ENCODE data around the gene TEX12.
A peak's percentile ranks its signal among the peaks of the same experiment; 100 is the strongest.

TEX12 gene

GRCh38 chr11:112156956-112157766 lies 10.0 kb upstream of the TEX12 start:
- Histone ChIP-seq H3K9me3 (ENCODE audit: insufficient read depth, low read depth, low read length) (no peaks in the 10 kb centered on the region), H3K9ac (ENCODE audit: low read length) (no peak overlapping the region), H3K79me1 (ENCODE audit: low read length) (no peaks in the 10 kb centered on the region), H4K91ac (ENCODE audit: low read depth, low read length) (no peak overlapping the region), H4K12ac (ENCODE audit: low read depth, low read length) (no peak overlapping the region), H2BK120ac (ENCODE audit: insufficient read depth, low read length, poor library complexity) (no peak overlapping the region), H2AFZ (ENCODE audit: insufficient read depth, low read length, poor library complexity) (no peak overlapping the region), H3K4me3 (ENCODE audit: low read depth, low read length) (no peak overlapping the region), H3K79me2 (ENCODE audit: control insufficient read depth, insufficient read depth, low read length, poor library complexity) (no peaks in the 10 kb centered on the region), H3K27ac (ENCODE audit: low read depth, low read length) (no peak overlapping the region), H4K8ac (ENCODE audit: low read depth, low read length) (no peak overlapping the region), H3K18ac (ENCODE audit: low read length) (no peak overlapping the region), H2BK12ac (ENCODE audit: low read length) (no peak overlapping the region), H3K14ac (ENCODE audit: low read length) (no peak overlapping the region), H3K23ac (ENCODE audit: low read length) (no peak overlapping the region), H3K4ac (ENCODE audit: low read depth, low read length) (no peak overlapping the region), H3K4me1 (ENCODE audit: control insufficient read depth in 1 of 2, insufficient read depth in 2 of 2, low read length in 2 of 2) (no peaks in the 10 kb centered on the region), H3K36me3 (ENCODE audit: control insufficient read depth in 1 of 2, insufficient read depth in 2 of 2, low read length in 2 of 2) (no peaks in the 10 kb centered on the region), H3K27me3 (ENCODE audit: insufficient read depth, low read length) (no peaks in the 10 kb centered on the region), H2BK5ac (ENCODE audit: low read depth, low read length, poor library complexity) (no peak overlapping the region), H2AK5ac (ENCODE audit: low read length) (no peak overlapping the region), H3K4me2 (ENCODE audit: low read length) (no peak overlapping the region)
- DNase-seq = peak; percentile 61 to 84
- no CpG with 5 or more reads among the region's 4 CpGs for WGBS (ENCODE audit: extremely low coverage, insufficient coverage, insufficient read length)

GRCh38 chr11:112159098-112160065 lies 7.8 kb upstream of the TEX12 start:
- no peak overlapping the region for H3K4me3 ChIP-seq (ENCODE audit: low read depth, low read length)
- H3K9ac ChIP-seq (ENCODE audit: low read length) = no peak overlapping the region
- H4K91ac ChIP-seq (ENCODE audit: low read depth, low read length) = no peak overlapping the region
- no peak overlapping the region for H3K18ac ChIP-seq (ENCODE audit: low read length)
- H3K9me3 ChIP-seq (ENCODE audit: insufficient read depth, low read depth, low read length) = no peaks in the 10 kb centered on the region
- H4K8ac ChIP-seq (ENCODE audit: low read depth, low read length) = no peak overlapping the region
- H4K12ac ChIP-seq (ENCODE audit: low read depth, low read length) = no peak overlapping the region
- no peak overlapping the region for H2AK5ac ChIP-seq (ENCODE audit: low read length)
- no peaks in the 10 kb centered on the region for H3K79me1 ChIP-seq (ENCODE audit: low read length)
- WGBS (ENCODE audit: extremely low coverage, insufficient coverage, insufficient read length) = no CpG with 5 or more reads among the region's 7 CpGs
- no peak overlapping the region for H2AFZ ChIP-seq (ENCODE audit: insufficient read depth, low read length, poor library complexity)
- no peaks in the 10 kb centered on the region for H3K79me2 ChIP-seq (ENCODE audit: control insufficient read depth, insufficient read depth, low read length, poor library complexity)
- H3K23ac ChIP-seq (ENCODE audit: low read length) = no peak overlapping the region
- H2BK5ac ChIP-seq (ENCODE audit: low read depth, low read length, poor library complexity) = no peak overlapping the region
- H3K14ac ChIP-seq (ENCODE audit: low read length) = no peak overlapping the region
- H3K4me2 ChIP-seq (ENCODE audit: low read length) = no peak overlapping the region
- no peak overlapping the region for H2BK120ac ChIP-seq (ENCODE audit: insufficient read depth, low read length, poor library complexity)
- DNase-seq = no peak
- no peaks in the 10 kb centered on the region for H3K4me1 ChIP-seq (ENCODE audit: control insufficient read depth in 1 of 2, insufficient read depth in 2 of 2, low read length in 2 of 2)
- H3K4ac ChIP-seq (ENCODE audit: low read depth, low read length) = no peak overlapping the region
- no peak overlapping the region for H3K27ac ChIP-seq (ENCODE audit: low read depth, low read length)
- no peaks in the 10 kb centered on the region for H3K36me3 ChIP-seq (ENCODE audit: control insufficient read depth in 1 of 2, insufficient read depth in 2 of 2, low read length in 2 of 2)
- H3K27me3 ChIP-seq (ENCODE audit: insufficient read depth, low read length) = no peaks in the 10 kb centered on the region
- H2BK12ac ChIP-seq (ENCODE audit: low read length) = no peak overlapping the region

GRCh38 chr11:112160091-112160848 lies 6.9 kb upstream of the TEX12 start:
- H2AK5ac ChIP-seq (ENCODE audit: low read length) = no peak overlapping the region
- no peak overlapping the region for H3K18ac ChIP-seq (ENCODE audit: low read length)
- DNase-seq = no peak
- H2BK5ac ChIP-seq (ENCODE audit: low read depth, low read length, poor library complexity) = no peak overlapping the region
- no peaks in the 10 kb centered on the region for H3K79me1 ChIP-seq (ENCODE audit: low read length)
- H3K23ac ChIP-seq (ENCODE audit: low read length) = no peak overlapping the region
- no peaks in the 10 kb centered on the region for H3K4me1 ChIP-seq (ENCODE audit: control insufficient read depth in 1 of 2, insufficient read depth in 2 of 2, low read length in 2 of 2)
- H3K14ac ChIP-seq (ENCODE audit: low read length) = no peak overlapping the region
- no peak overlapping the region for H3K4me3 ChIP-seq (ENCODE audit: low read depth, low read length)
- no CpG with 5 or more reads among the region's 2 CpGs for WGBS (ENCODE audit: extremely low coverage, insufficient coverage, insufficient read length)
- H2BK12ac ChIP-seq (ENCODE audit: low read length) = no peak overlapping the region
- no peaks in the 10 kb centered on the region for H3K9me3 ChIP-seq (ENCODE audit: insufficient read depth, low read depth, low read length)
- H4K91ac ChIP-seq (ENCODE audit: low read depth, low read length) = no peak overlapping the region
- H3K27me3 ChIP-seq (ENCODE audit: insufficient read depth, low read length) = no peaks in the 10 kb centered on the region
- no peak overlapping the region for H3K4ac ChIP-seq (ENCODE audit: low read depth, low read length)
- H3K79me2 ChIP-seq (ENCODE audit: control insufficient read depth, insufficient read depth, low read length, poor library complexity) = no peaks in the 10 kb centered on the region
- H4K8ac ChIP-seq (ENCODE audit: low read depth, low read length) = no peak overlapping the region
- no peak overlapping the region for H3K27ac ChIP-seq (ENCODE audit: low read depth, low read length)
- no peak overlapping the region for H4K12ac ChIP-seq (ENCODE audit: low read depth, low read length)
- H2BK120ac ChIP-seq (ENCODE audit: insufficient read depth, low read length, poor library complexity) = no peak overlapping the region
- H3K4me2 ChIP-seq (ENCODE audit: low read length) = no peak overlapping the region
- no peaks in the 10 kb centered on the region for H3K36me3 ChIP-seq (ENCODE audit: control insufficient read depth in 1 of 2, insufficient read depth in 2 of 2, low read length in 2 of 2)
- H3K9ac ChIP-seq (ENCODE audit: low read length) = no peak overlapping the region
- no peak overlapping the region for H2AFZ ChIP-seq (ENCODE audit: insufficient read depth, low read length, poor library complexity)

- Histone ChIP-seq H3K79me1 (ENCODE audit: low read length) (no peaks in the 10 kb centered on the region), H3K36me3 (ENCODE audit: control insufficient read depth in 1 of 2, insufficient read depth in 2 of 2, low read length in 2 of 2) (no peaks in the 10 kb centered on the region), H2AK5ac (ENCODE audit: low read length) (no peak overlapping the region), H3K4me3 (ENCODE audit: low read depth, low read length) (no peak overlapping the region), H2BK120ac (ENCODE audit: insufficient read depth, low read length, poor library complexity) (no peak overlapping the region), H2AFZ (ENCODE audit: insufficient read depth, low read length, poor library complexity) (no peak overlapping the region), H3K14ac (ENCODE audit: low read length) (no peak overlapping the region), H4K91ac (ENCODE audit: low read depth, low read length) (no peak overlapping the region), H3K23ac (ENCODE audit: low read length) (no peak overlapping the region), H4K8ac (ENCODE audit: low read depth, low read length) (no peak overlapping the region), H3K9me3 (ENCODE audit: insufficient read depth, low read depth, low read length) (no peaks in the 10 kb centered on the region), H3K9ac (ENCODE audit: low read length) (no peak overlapping the region), H3K4me2 (ENCODE audit: low read length) (no peak overlapping the region), H3K27me3 (ENCODE audit: insufficient read depth, low read length) (no peaks in the 10 kb centered on the region), H3K18ac (ENCODE audit: low read length) (no peak overlapping the region), H3K27ac (ENCODE audit: low read depth, low read length) (no peak overlapping the region), H3K4ac (ENCODE audit: low read depth, low read length) (no peak overlapping the region), H2BK5ac (ENCODE audit: low read depth, low read length, poor library complexity) (no peak overlapping the region), H3K4me1 (ENCODE audit: control insufficient read depth in 1 of 2, insufficient read depth in 2 of 2, low read length in 2 of 2) (no peaks in the 10 kb centered on the region), H2BK12ac (ENCODE audit: low read length) (no peak overlapping the region), H3K79me2 (ENCODE audit: control insufficient read depth, insufficient read depth, low read length, poor library complexity) (no peaks in the 10 kb centered on the region), H4K12ac (ENCODE audit: low read depth, low read length) (no peak overlapping the region)
- WGBS (ENCODE audit: extremely low coverage, insufficient coverage, insufficient read length) = no CpG with 5 or more reads among the region's 1 CpG
- DNase-seq = no peak
These were observed 6.2 kb upstream of the TEX12 start for GRCh38 chr11:112161012-112161411.

Data from trophoblast cell (in vitro differentiated cells and primary cell).